ENCODE measurements around the gene TRAPPC3L.

DNA sequence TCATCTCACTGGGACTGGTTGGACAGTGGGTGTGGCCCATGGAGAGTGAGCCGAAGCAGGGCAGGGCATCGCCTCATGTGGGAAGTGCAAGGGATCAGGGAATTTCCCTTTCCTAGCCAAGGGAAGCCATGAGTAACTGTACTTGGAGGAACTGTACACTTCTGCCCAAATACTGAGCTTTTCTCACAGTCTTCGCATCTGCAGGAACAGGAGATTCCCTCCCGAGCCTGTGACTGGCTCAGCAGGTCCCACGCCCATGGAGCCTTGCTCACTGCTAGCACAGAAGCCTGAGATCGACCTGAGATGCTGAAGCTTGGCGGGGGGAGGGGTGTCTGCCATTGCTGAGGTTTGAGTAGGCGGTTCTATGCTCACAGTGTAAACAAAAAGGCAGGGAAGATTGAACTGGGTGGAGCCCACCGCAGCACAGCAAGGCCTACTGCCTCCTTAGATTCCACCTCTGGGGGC is 44.5 kb downstream of the TRAPPC3L start:
- TF ChIP-seq CTCF (IDR thresholded peaks at IDR 0.05 in 2 of 3, conservative IDR thresholded peaks at IDR 0.05 in 1 of 3; ENCODE audit: borderline replicate concordance in 1 of 3, insufficient read depth in 1 of 3, low read depth in 2 of 3, low read length in 2 of 3), result no peak
- no peak for TF ChIP-seq ELF1 (IDR thresholded peaks at IDR 0.05; ENCODE audit: borderline replicate concordance, low read depth)
- no peak for TF ChIP-seq EGR1 (IDR thresholded peaks at IDR 0.05; ENCODE audit: low read depth)
- no peak for TF ChIP-seq TCF7L2 (IDR thresholded peaks at IDR 0.05; ENCODE audit: borderline replicate concordance, extremely low read depth, insufficient read depth, insufficient read length)
- no peak for TF ChIP-seq CBX3 (IDR thresholded peaks at IDR 0.05; ENCODE audit: low read depth)
- TF ChIP-seq MAX (IDR thresholded peaks at IDR 0.05), result no peak
- TF ChIP-seq POLR2A (IDR thresholded peaks at IDR 0.05; ENCODE audit: borderline replicate concordance, extremely low read depth, insufficient read depth, insufficient read length), result no peak
- no peak for TF ChIP-seq EZH2 (IDR thresholded peaks at IDR 0.05)
- no peak for TF ChIP-seq CEBPB (IDR thresholded peaks at IDR 0.05; ENCODE audit: low read depth)
- TF ChIP-seq SIN3A (IDR thresholded peaks at IDR 0.05; ENCODE audit: low read depth), result no peak
- TF ChIP-seq YY1 (IDR thresholded peaks at IDR 0.05; ENCODE audit: extremely low read depth, insufficient replicate concordance, low read depth, low read length), result no peak

All from HCT116 (cell line).